Muscle of leg (tissue), 11 donors: Measurements from ENCODE around the gene ETFB. TPM values are rescaled to one million over a fixed set of nuclear protein-coding genes. Genes with fewer than 3 reads are reported as not detected.
A peak's percentile ranks its signal among the peaks of the same experiment; 100 is the strongest.

ENCODE experiments used
- DNase-seq: peaks from one replicate; pipeline ENCODE4 v3.0.0; 2013
- H3K27ac ChIP-seq: one replicate; pipeline ENCODE4 v1.5.1; 2013; ENCODE audit warnings: mild to moderate bottlenecking, low read length, control low read depth
- H3K27me3 ChIP-seq: one replicate; pipeline ENCODE4 v1.6.1; 2013; ENCODE audit warnings: low read length; ENCODE audit not compliant: control insufficient read depth, insufficient read depth
- H3K36me3 ChIP-seq: one replicate; pipeline ENCODE4 v1.6.1; 2013; ENCODE audit warnings: low read length; ENCODE audit not compliant: control insufficient read depth, insufficient read depth
- H3K4me1 ChIP-seq: one replicate; pipeline ENCODE4 v1.6.1; 2013; ENCODE audit warnings: low read length; ENCODE audit not compliant: control insufficient read depth, insufficient read depth
- H3K4me3 ChIP-seq: one replicate; pipeline ENCODE4 v1.5.1; 2013; ENCODE audit warnings: low read length, control low read depth
- H3K9me3 ChIP-seq: replicated peaks from 2 replicates; pipeline ENCODE4 v1.6.1; 2013; ENCODE audit warnings: low read depth, low read length; ENCODE audit not compliant: control insufficient read depth
- WGBS: methylation state at CpG from one replicate; pipeline ENCODE4 v1.1.5; 2013; ENCODE audit warnings: missing lambda C conversion rate; ENCODE audit not compliant: insufficient coverage; 5-methylcytosine and 5-hydroxymethylcytosine counted together
- polyA plus RNA-seq, 8 donors: library from polyadenylated mRNA; unstranded; fragments of 120-200 nt; gene quantifications; one replicate each; pipeline versions ENCODE4 v1.2.1 to v1.2.3, GENCODE V29; 2013; ENCODE audit warnings: inconsistent platforms in 1 of 8, low replicate concordance in 1 of 8; ENCODE audit not compliant: insufficient read length in 8 of 8, insufficient read depth in 1 of 8
- total RNA-seq: library from RNA; stranded (reverse); fragments of 120-200 nt; gene quantifications from one replicate; pipeline ENCODE4 v1.2.4, GENCODE V29; 2013

The ETFB gene
- total and polyA plus RNA-seq, 9 donors: 49.5 to 56.8 (median 53.4) TPM

DNA sequence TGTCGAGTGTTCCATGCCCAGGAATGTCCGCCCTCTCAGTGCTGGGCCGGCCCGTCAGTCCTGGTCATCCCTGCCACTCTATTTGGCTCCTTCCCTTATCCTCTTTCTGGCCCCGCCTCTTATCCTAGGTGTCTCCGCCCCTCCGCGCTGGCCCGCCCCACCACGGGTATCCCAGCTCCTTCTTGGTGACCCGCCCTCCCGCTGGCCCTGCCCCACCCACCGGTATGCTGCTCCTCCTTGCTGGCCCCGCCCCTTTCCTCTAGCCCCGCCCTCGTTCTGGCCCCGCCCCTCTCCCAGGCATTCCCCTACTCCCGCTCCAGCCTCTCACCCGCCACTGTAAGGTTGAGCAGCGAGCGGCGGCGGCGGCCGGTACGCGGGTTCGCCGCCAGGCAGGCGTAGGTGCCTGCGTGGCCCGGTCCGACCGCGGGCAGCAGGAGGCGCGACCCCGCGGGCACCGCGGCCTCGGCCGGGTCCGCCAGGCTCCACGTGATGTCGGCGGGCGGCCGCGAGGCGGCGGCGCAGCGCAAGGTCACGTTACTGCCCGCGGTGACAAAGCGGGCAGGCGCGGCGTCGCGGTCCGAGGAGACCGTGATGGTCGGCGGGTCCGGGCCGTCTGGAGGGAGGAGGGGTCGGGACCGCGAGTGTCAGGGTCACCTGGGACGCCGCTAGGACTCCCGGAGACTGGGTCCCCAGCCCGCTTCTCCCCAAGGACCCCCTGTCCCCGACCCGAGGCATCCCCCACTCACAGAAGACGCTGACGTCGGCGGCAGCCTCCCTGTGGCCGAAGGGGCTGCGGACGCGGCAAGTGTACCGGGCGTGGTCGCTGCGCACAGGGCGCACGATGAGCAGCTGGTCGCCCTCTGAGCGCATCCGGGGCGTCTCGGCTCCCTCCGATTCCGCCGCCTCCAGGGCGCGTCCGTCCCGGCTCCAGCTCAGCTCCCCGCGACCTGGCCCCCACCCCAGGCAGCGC lies 26.2 kb downstream of the ETFB start:
- Histone ChIP-seq H3K27me3 (peaks cover 21% of the 10 kb centered on the region), H3K4me3 (peak overlapping the region; percentile 55), H3K4me1 (peaks cover 17% of the 10 kb centered on the region), H3K9me3 (no peaks in the 10 kb centered on the region), H3K36me3 (no peaks in the 10 kb centered on the region), H3K27ac (peak overlapping the region; percentile 25)
- WGBS: under 1% methylated on average over 94 of the region's 107 CpGs
- peak; percentile 94 for DNase-seq

DNA sequence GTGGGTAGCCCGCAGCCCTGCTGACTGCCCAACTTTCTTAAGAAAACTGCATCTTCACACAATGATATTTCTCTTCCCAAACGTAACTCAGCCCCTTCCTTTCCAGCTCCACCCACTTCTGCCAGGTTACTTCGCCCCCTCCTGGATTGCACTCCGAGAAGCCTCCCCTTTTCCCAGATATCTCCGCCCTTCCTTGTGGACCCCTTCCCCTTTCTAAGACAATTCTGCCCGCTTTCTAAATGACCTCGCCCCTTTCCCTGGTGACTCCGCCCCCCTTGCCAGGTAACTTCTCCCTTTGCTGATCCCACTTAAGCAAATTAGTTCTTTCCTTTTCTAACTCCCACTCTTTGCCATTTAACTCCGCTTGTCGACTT lies 26.9 kb downstream of the ETFB start:
- Histone ChIP-seq H3K27ac (peak overlapping the region; percentile 25), H3K4me1 (peaks cover 17% of the 10 kb centered on the region), H3K36me3 (no peaks in the 10 kb centered on the region), H3K4me3 (peak overlapping the region; percentile 55), H3K27me3 (peaks cover 21% of the 10 kb centered on the region), H3K9me3 (no peaks in the 10 kb centered on the region)
- WGBS: 0% methylated on average over 10 of the region's 10 CpGs
- DNase-seq: no peak

DNA sequence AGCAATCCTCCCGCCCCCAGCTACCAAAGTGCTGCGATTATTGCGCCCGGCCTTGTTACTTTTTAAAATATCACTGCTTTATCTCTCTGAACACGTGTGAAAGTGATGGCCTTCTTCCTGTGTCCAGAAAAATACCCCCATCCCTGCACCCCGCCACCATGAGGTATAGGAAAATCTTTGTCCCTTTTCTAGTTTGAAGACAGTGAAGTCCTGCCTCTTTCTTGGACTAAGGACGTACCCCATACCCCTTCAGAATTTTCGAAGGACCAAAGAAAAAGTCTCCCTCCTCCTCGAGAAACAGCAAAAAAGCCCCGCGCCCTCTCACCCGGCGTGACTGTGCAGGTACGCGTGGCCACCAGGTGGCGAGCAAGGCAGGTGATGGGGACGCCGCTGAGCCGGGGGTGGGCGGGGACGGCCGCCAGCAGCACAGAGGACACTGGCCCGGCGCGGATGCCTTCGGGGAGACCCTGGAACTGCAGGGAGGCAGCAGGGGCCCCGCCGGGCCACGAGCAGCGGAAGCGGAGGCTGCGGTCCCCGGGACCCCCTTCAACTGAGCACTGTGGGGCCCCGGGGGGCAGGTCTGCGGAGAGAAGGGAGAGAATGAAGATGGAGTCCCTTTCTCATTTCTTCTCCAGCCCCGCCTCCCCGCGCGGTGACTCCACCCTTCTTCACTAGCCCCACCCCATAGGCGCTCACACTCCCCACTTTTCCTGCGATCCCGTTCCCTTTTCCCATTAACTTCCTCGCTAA lies 27.4 kb downstream of the ETFB start:
- Histone ChIP-seq H3K4me3 (peak overlapping the region; percentile 55), H3K4me1 (peaks cover 17% of the 10 kb centered on the region), H3K27me3 (peaks cover 21% of the 10 kb centered on the region), H3K9me3 (no peaks in the 10 kb centered on the region), H3K36me3 (no peaks in the 10 kb centered on the region), H3K27ac (peak overlapping the region; percentile 25)
- DNase-seq: peak; percentile 84
- 5% methylated on average over 38 of the region's 43 CpGs for WGBS

DNA sequence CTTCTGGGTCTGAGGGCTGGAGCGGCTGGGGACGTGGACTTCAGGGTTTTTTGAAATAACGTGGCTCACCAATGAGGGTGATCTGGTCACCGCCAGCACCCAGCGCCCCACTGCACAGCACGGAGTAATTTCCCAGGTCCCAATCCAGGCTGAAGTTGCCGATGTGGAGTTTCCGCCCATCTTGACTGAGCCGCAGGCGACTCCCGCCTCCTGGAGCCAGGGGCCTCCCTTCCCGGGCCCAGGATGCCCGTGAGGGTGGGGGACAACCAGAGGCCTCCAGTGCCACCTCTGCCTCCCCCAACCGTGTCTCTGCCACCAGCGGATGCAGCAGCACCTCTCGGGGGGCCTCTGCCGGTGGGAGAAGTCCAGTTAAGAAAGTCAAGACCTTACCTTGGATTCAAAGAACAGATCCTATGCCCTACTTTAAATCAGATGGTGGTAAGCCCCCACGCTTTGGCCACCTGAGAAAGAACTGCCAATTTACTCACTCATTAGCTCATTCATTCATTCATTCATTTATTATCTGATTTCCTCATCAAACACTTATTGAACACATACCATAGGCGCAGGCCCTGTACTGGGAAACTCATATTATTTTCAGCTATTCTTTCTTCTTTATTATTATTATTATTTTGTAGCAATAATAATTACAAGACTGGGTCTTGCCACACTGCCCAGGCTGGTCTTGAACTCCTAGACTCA lies 28.2 kb downstream of the ETFB start:
- Histone ChIP-seq H3K4me3 (no peak overlapping the region), H3K27ac (no peak overlapping the region), H3K9me3 (no peaks in the 10 kb centered on the region), H3K4me1 (peaks cover 17% of the 10 kb centered on the region), H3K36me3 (no peaks in the 10 kb centered on the region), H3K27me3 (peaks cover 21% of the 10 kb centered on the region)
- DNase-seq: no peak
- WGBS: 72% methylated on average over 15 of the region's 19 CpGs

DNA sequence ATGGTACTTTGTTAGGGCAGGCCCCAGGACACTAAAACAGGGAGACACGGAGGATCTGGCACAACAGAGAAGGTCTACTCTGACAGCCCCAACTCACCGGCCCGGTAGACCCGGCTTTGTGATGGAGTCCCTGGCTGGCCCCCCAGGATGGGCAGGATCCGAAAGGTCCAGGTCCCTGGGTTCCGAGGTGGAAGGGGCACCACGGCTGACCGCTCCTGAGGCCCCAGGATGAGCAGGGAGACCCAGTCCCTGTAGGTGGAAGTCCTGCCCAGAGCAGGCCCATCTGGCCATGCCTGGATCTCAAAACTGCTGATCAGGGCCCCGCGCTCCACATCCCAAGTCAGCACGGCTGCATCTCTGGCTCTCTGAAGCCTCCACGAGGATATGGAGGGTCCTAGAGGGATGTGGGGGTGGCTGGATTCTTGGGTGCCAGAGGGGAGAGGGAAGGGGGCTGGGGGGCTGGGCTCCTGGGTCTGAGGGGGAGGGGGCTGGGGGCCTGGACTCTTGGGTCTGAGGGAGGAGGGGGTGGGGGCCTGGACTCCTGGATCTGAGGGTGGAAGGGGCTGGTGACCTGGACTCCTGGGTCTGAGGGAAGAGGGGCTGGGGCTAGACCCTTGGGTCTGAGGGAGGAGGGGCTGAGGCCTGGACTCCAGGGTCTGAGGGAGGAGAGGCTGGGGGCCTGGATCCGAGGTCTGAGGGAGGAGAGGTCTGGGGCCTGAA lies 28.9 kb downstream of the ETFB start:
- Histone ChIP-seq H3K27ac (no peak overlapping the region), H3K4me3 (no peak overlapping the region), H3K36me3 (no peaks in the 10 kb centered on the region), H3K9me3 (no peaks in the 10 kb centered on the region), H3K4me1 (peaks cover 17% of the 10 kb centered on the region), H3K27me3 (peaks cover 21% of the 10 kb centered on the region)
- WGBS: 93% methylated on average over 11 of the region's 13 CpGs
- DNase-seq: no peak

DNA sequence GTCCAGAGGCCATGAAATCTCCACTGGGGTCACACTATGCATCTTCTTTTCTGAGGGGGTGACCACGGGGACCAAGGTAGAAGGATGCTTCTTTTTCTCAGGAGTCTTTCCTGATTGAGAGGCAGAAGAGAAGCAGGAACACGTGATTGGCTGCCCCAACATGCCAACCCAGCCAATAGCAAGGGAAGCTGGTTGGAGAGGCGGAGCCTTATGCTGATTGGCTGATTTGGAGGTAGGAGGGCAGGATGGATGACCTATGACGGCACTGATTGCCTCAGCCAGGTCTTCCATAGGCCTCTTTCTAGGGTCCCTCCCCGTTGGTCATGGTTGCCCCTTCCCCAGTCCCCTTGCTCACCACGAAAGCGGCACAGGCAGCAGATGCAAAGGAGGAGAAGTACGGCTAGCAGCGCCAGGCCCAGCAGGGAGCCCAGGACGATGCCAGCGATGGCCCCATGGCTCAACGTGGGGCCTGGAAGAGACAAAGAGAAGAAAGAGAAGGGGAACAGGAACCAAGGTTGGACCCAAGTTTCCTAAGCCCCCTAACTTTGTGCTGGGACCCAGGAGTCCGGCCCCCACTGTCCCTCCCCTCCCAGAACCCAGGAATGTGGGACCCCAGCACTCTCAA lies 32.2 kb downstream of the ETFB start:
- DNase-seq: no peak
- H3K27ac ChIP-seq: no peak overlapping the region
- H3K9me3 ChIP-seq: peaks cover 3% of the 10 kb centered on the region
- no peak overlapping the region for H3K4me3 ChIP-seq
- peaks cover 4% of the 10 kb centered on the region for H3K27me3 ChIP-seq
- no peaks in the 10 kb centered on the region for H3K36me3 ChIP-seq
- WGBS: 90% methylated on average over 8 of the region's 13 CpGs
- H3K4me1 ChIP-seq: peaks cover 6% of the 10 kb centered on the region

DNA sequence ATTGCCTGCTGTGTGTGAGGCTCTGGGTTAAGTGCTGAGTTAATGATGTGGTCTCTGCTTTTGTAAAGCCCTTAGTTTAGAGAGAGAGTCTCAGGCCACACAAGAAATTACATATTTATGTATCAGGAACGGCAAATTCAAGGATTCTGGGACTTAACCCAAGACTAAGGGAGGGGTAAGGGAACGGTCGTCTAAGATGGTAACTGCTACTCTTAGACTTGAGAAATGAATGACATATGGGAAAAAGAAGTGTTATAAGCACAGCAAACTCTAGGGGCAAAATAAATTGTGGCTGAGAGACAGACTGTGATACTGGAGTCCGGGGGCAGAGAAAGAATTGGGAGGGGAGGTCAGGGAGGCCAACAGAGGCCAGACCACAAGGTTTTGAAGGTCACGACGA lies 34.5 kb downstream of the ETFB start:
- H3K9me3 ChIP-seq: peaks cover 3% of the 10 kb centered on the region
- peaks cover 7% of the 10 kb centered on the region for H3K4me1 ChIP-seq
- no peaks in the 10 kb centered on the region for H3K36me3 ChIP-seq
- WGBS: 86% methylated on average over 6 of the region's 6 CpGs
- H3K27me3 ChIP-seq: peaks cover 26% of the 10 kb centered on the region
- no peak for DNase-seq
- no peak overlapping the region for H3K27ac ChIP-seq
- no peak overlapping the region for H3K4me3 ChIP-seq

DNA sequence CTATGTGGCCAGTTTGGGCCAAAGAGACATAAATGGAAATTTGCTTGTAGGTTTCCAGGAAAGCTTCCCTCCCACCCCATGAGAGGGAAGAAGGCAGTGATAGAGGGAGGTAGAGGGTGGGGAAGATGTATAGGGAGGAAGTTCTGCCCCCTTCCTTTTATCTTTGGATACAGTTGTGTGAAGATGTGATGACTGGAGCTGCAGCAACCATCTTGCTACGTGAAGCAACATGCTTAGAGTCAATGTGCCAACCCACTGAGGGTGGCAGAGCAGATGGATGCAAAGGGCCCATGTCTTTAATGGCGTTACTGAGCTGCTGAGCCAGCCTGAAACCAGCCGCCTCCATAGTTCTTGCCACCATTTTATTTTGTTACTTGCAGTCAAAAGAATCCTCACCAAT lies 35.0 kb downstream of the ETFB start:
- H3K36me3 ChIP-seq: no peaks in the 10 kb centered on the region
- no peak overlapping the region for H3K27ac ChIP-seq
- no CpG with 5 or more reads among the region's 3 CpGs for WGBS
- H3K27me3 ChIP-seq: peaks cover 30% of the 10 kb centered on the region
- H3K4me1 ChIP-seq: peaks cover 7% of the 10 kb centered on the region
- no peak for DNase-seq
- no peak overlapping the region for H3K4me3 ChIP-seq
- H3K9me3 ChIP-seq: peaks cover 3% of the 10 kb centered on the region

DNA sequence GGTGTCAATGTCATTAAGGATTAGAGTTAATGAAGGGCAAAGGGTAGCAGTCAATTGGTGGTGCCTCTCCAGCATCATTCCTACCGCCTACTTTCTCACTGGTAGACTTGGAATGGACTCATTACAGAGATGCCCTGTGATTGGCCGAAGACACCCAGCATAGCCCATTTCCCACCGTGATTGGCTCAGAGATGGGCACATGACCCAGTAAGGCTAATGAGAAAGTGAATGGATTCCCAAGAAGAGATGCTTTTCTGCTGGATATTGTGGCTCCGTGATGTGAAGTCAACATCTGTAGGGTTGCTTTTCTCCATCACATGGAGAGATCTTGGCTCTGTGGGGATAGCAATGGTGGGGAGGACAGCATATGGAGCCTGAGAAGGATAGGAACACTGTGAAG lies 35.8 kb downstream of the ETFB start:
- H3K9me3 ChIP-seq: peaks cover 3% of the 10 kb centered on the region
- 100% methylated on average over 1 of the region's 4 CpGs for WGBS
- no peaks in the 10 kb centered on the region for H3K36me3 ChIP-seq
- DNase-seq: no peak
- peaks cover 7% of the 10 kb centered on the region for H3K4me1 ChIP-seq
- H3K27ac ChIP-seq: no peak overlapping the region
- H3K4me3 ChIP-seq: no peak overlapping the region
- peaks cover 38% of the 10 kb centered on the region for H3K27me3 ChIP-seq
